ENCODE results near the gene CLEC18B.
A peak's percentile ranks its signal among the peaks of the same experiment; 100 is the strongest.

CLEC18B gene

GRCh38 chr16:74420612-74421481 is at the start of gene CLEC18B:
Gene CLEC18B, minus strand, starts transcription at chr16:74421478. Its CDS starts 208 bp downstream, at chr16:74421270.
- DNase-seq: peak; percentile 5

GRCh38 chr16:74469946-74470478 is 48.7 kb upstream of the CLEC18B start:
- DNase-seq: no peak

- no peak for DNase-seq
Measured at GRCh38 chr16:74468807-74469525, 47.7 kb upstream of the CLEC18B start.

- no peak for DNase-seq
Measured at GRCh38 chr16:74466872-74467271, 45.6 kb upstream of the CLEC18B start.

GRCh38 chr16:74465851-74466685 is 44.8 kb upstream of the CLEC18B start:
- no peak for DNase-seq

- no peak for DNase-seq
Measured at GRCh38 chr16:74465281-74465680, 44.0 kb upstream of the CLEC18B start.

GRCh38 chr16:74463888-74464287 is 42.6 kb upstream of the CLEC18B start:
- DNase-seq: no peak

GRCh38 chr16:74462361-74462760 is 41.1 kb upstream of the CLEC18B start:
- peak; percentile 14 for DNase-seq

GRCh38 chr16:74461826-74462225 is 40.5 kb upstream of the CLEC18B start:
- no peak for DNase-seq

GRCh38 chr16:74460542-74460941 is 39.3 kb upstream of the CLEC18B start:
- no peak for DNase-seq

- no peak for DNase-seq
Measured at GRCh38 chr16:74456290-74456625, 35.0 kb upstream of the CLEC18B start.

- no peak for DNase-seq
Measured at GRCh38 chr16:74455619-74456289, 34.5 kb upstream of the CLEC18B start.

- no peak for DNase-seq
Measured at GRCh38 chr16:74455213-74455612, 33.9 kb upstream of the CLEC18B start.

GRCh38 chr16:74451951-74452758 is 30.9 kb upstream of the CLEC18B start:
- DNase-seq: peak; percentile 56

- DNase-seq: no peak
Measured at GRCh38 chr16:74450967-74451760, 29.9 kb upstream of the CLEC18B start.

GRCh38 chr16:74450236-74450635 is 29.0 kb upstream of the CLEC18B start:
- no peak for DNase-seq

GRCh38 chr16:74449470-74449869 is 28.2 kb upstream of the CLEC18B start:
- peak; percentile 23 for DNase-seq

- peak; percentile 72 for DNase-seq
Measured at GRCh38 chr16:74448990-74449389, 27.7 kb upstream of the CLEC18B start.

GRCh38 chr16:74447578-74447977 is 26.3 kb upstream of the CLEC18B start:
- no peak for DNase-seq

GRCh38 chr16:74446866-74447265 is 25.6 kb upstream of the CLEC18B start:
- no peak for DNase-seq
